Activated B cell treated with CpG ODN at 0.5 μM for 24 hours (primary cell): ENCODE data around the gene APBB2. TPM values are rescaled to one million over a fixed set of nuclear protein-coding genes. Genes with fewer than 3 reads are reported as not detected.

Experiments
- ATAC-seq: fragments of 200-7000 bp; cut with Tn5 transposase; one replicate; pipeline ENCODE4 v1.10.0; 2021; ENCODE audit warnings: low read depth, mild to moderate bottlenecking, moderate library complexity
- CTCF ChIA-PET: fragments of 350-600 bp; sonication (Branson Sonifier 250); formaldehyde crosslinking; loops from one replicate; lab custom pipeline; 2021; ENCODE audit warnings: antibody characterized with exemption; lab: Charles Lee
- POLR2A ChIA-PET: fragments of 350-600 bp; sonication (Branson Sonifier 250); formaldehyde crosslinking; loops from one replicate; lab custom pipeline; 2021; ENCODE audit warnings: antibody characterized with exemption; lab: Charles Lee
- DNase-seq: peaks from one replicate; pipeline ENCODE4 v3.0.0; 2022
- H3K27ac Mint-ChIP-seq: one replicate; pipeline ENCODE4 v1.8.0; 2020; ENCODE audit warnings: mixed read lengths
- H3K27me3 Mint-ChIP-seq: one replicate; pipeline ENCODE4 v1.8.0; 2021; ENCODE audit warnings: mixed read lengths
- H3K36me3 Mint-ChIP-seq: one replicate; pipeline ENCODE4 v1.8.0; 2021; ENCODE audit warnings: low read depth, mixed read lengths
- H3K4me1 Mint-ChIP-seq: one replicate; pipeline ENCODE4 v1.8.0; 2021; ENCODE audit warnings: mixed read lengths
- H3K4me3 Mint-ChIP-seq: one replicate; pipeline ENCODE4 v1.8.0; 2020; ENCODE audit warnings: mild to moderate bottlenecking, mixed read lengths
- H3K9me3 Mint-ChIP-seq: one replicate; pipeline ENCODE4 v1.8.0; 2020; ENCODE audit warnings: mixed read lengths
- intact Hi-C: fragments of 100-400 bp; cut with micrococcal nuclease; formaldehyde crosslinking; loops from one replicate; pipeline ENCODE4 v1.15.1; 2024
- total RNA-seq: library from RNA; stranded (reverse); gene quantifications from 2 replicates; pipeline ENCODE4 v1.2.3, GENCODE V29; 2022
- TF ChIP-seq, protein P1 (sequence below): fragments of 200-600 bp; IDR thresholded peaks from one replicate; pipeline ENCODE4 v1.8.0; 2022; ENCODE audit warnings: antibody characterized with exemption, mild to moderate bottlenecking

Gene APBB2
- total RNA-seq, 1 donor from 2014 or later, result 3.7 TPM

DNA sequence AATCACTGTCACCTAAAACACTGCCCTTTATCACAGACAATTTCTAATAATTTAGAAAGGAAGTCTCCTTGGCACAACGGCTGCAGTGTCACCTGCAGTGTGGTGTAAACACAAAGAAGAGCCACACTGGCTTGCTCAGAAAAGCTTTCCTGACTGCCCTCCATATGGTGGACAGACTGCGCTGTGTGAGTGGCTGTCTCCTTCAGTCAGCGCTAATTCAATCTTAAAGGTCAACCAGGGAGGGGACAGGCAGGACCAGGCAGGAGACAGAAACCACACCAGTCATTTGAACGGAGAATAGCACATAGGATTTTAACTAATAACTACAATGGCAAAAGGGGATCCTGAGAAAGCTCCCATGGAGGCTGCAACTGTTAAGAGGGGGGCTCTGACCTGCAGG, 332.5 kb downstream of the APBB2 start:
- TF ChIP-seq, protein P1, sequence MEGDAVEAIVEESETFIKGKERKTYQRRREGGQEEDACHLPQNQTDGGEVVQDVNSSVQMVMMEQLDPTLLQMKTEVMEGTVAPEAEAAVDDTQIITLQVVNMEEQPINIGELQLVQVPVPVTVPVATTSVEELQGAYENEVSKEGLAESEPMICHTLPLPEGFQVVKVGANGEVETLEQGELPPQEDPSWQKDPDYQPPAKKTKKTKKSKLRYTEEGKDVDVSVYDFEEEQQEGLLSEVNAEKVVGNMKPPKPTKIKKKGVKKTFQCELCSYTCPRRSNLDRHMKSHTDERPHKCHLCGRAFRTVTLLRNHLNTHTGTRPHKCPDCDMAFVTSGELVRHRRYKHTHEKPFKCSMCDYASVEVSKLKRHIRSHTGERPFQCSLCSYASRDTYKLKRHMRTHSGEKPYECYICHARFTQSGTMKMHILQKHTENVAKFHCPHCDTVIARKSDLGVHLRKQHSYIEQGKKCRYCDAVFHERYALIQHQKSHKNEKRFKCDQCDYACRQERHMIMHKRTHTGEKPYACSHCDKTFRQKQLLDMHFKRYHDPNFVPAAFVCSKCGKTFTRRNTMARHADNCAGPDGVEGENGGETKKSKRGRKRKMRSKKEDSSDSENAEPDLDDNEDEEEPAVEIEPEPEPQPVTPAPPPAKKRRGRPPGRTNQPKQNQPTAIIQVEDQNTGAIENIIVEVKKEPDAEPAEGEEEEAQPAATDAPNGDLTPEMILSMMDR, result no peak
- Mint-ChIP-seq H3K9me3 (no peaks in the 10 kb centered on the region), H3K27ac (no peak overlapping the region), H3K4me3 (no peak overlapping the region), H3K36me3 (no peaks in the 10 kb centered on the region), H3K4me1 (no peaks in the 10 kb centered on the region), H3K27me3 (peaks cover 32% of the 10 kb centered on the region)
- ATAC-seq (no peak), DNase-seq (no peak)
- ChIA-PET POLR2A (no interaction called here), CTCF (no interaction called here)
- intact Hi-C loops, result no loop called here

DNA sequence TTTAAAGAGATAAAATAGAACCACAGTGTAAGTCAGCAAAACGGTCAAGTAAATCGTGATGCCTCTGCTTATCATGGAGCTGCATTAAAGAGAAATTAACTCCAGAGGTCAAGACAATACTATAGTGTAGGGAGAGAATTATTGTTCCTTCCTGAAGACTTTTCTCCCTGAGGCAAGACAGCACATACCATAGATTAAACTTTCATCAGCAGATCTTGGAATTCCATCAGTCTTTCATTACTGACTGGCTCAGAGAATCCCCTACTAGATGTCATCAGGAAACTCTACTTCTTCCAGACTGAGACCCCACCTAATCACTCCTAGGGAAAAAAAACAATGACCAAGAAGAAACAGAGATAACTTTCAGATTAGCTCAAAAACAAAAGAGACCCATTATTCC, 333.2 kb downstream of the APBB2 start:
- Mint-ChIP-seq H3K9me3 (no peaks in the 10 kb centered on the region), H3K4me1 (no peaks in the 10 kb centered on the region), H3K36me3 (no peaks in the 10 kb centered on the region), H3K27ac (no peak overlapping the region), H3K27me3 (peaks cover 33% of the 10 kb centered on the region), H3K4me3 (no peak overlapping the region)
- DNase-seq (no peak), ATAC-seq (no peak)
- TF ChIP-seq, protein P1, result no peak
- POLR2A ChIA-PET, result no interaction called here
- intact Hi-C loops, result no loop called here
- CTCF ChIA-PET, result no interaction called here

DNA sequence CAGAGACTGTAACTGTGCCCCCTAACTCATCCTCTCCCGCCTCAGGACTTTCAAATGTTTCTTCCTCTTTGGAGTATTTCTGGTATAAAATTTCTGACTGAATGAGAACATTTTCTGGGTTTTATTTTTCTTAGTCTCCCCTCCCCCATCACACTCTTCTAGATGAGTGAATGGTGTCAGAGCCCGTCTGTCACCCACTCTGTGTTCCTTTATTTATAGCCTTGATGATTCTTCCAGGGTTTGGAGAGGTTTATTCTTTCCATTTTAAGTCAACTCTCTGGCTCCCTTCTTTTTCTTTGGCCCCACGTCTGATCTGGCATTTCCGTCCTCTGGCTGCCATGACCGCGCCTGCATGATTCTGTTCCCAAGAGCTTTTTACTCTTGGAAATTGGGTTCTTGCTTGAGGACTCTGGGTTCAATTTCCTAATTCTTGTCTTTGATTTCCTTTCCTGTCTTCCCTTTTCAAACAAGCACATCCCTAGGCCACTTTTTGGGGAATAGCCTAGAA, 335.7 kb downstream of the APBB2 start:
- TF ChIP-seq, protein P1, result no peak
- no peaks in the 10 kb centered on the region for H3K9me3 Mint-ChIP-seq
- no peak overlapping the region for H3K27ac Mint-ChIP-seq
- no peaks in the 10 kb centered on the region for H3K36me3 Mint-ChIP-seq
- CTCF ChIA-PET, result interaction anchor here (0.8 kb wide), 2 partner anchors 11 to 18 kb away, joined by 3 read pairs; no protein-coding TSS in a partner anchor
- H3K27me3 Mint-ChIP-seq, result peaks cover 35% of the 10 kb centered on the region
- intact Hi-C loops, result no loop called here
- POLR2A ChIA-PET, result no interaction called here
- no peak for DNase-seq
- ATAC-seq, result no peak
- no peak overlapping the region for H3K4me3 Mint-ChIP-seq
- H3K4me1 Mint-ChIP-seq, result no peaks in the 10 kb centered on the region

DNA sequence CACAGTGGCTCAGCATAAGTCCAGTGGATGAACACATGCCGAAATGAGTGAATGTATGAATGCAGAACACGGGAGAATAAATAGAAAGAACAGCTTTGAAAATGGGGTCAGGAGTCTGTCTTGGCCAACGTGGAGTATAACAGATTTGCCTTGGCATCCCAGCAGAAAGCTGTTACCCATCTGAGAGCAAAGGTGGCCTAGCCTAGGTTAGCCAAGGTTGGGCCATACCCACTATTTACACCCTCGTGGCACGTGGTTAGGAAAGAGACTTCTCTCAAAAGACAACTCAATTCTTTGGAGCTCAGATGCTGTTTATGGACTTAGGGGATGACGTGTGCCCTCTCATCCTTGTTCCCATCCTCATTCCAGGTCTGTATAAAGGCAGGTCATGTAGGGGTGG, 337.3 kb downstream of the APBB2 start:
- H3K4me1 Mint-ChIP-seq, result no peaks in the 10 kb centered on the region
- TF ChIP-seq, protein P1, result no peak
- peaks cover 2% of the 10 kb centered on the region for H3K9me3 Mint-ChIP-seq
- H3K27ac Mint-ChIP-seq, result no peak overlapping the region
- ChIA-PET POLR2A (no interaction called here), CTCF (no interaction called here)
- ATAC-seq (no peak), DNase-seq (no peak)
- H3K27me3 Mint-ChIP-seq, result peaks cover 31% of the 10 kb centered on the region
- intact Hi-C loops, result no loop called here
- H3K36me3 Mint-ChIP-seq, result no peaks in the 10 kb centered on the region
- no peak overlapping the region for H3K4me3 Mint-ChIP-seq

DNA sequence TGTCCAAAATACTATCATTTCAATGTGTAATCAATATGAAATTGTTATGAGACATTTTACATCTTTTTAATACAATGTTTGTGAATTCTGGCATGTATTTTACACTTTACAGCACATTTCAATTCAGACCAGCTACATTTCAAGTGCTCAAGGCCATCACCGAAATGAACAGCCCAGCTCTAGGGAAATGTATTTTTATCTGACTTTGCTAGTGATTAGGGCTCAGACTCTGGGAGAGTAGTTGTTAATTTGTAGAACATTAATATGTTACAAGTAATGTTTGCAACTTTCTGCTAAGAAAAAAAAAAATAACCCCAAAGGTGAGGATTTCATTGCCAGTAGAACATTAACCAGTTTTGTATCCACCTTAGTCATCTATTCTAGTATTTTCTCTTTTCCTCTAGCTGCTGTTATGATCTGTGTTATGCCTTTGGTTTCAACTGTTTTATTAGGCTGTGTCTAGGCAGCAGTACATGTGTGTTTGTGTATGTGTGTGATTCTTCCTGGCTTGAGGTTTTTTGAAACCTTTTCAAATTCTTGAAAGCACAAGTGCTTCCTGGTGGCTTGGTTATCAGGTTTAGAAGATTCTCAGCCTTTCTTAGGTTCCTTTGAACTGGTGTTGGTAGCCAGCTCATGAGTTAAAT, 338.7 kb downstream of the APBB2 start:
- TF ChIP-seq, protein P1, result no peak
- no peaks in the 10 kb centered on the region for H3K36me3 Mint-ChIP-seq
- peaks cover 2% of the 10 kb centered on the region for H3K9me3 Mint-ChIP-seq
- no peak overlapping the region for H3K27ac Mint-ChIP-seq
- ATAC-seq, result no peak
- H3K27me3 Mint-ChIP-seq, result peaks cover 26% of the 10 kb centered on the region
- no peak overlapping the region for H3K4me3 Mint-ChIP-seq
- POLR2A ChIA-PET, result no interaction called here
- no peaks in the 10 kb centered on the region for H3K4me1 Mint-ChIP-seq
- CTCF ChIA-PET, result no interaction called here
- DNase-seq, result no peak
- intact Hi-C loops, result no loop called here
